GM23338 (cell line): ENCODE data around the gene ZNF775.

Experiments
- CREB1 ChIP-seq: fragments of 250-450 bp; sonication (Bioruptor Pico); IDR thresholded peaks from 2 replicates; pipeline ENCODE4 v1.5.0; 2020; ENCODE audit warnings: low read depth, mild to moderate bottlenecking, moderate library complexity
- CTCF ChIP-seq, 2 experiments: fragments of 200-600 bp in 1 of 2; sonication (generic) in 1 of 2; conservative IDR thresholded peaks; 2 replicates each; pipeline versions ENCODE4 v1.5.1 to v1.6.1; 2016 to 2017; ENCODE audit warnings: antibody characterized with exemption in 2 of 2, low read depth in 2 of 2, mild to moderate bottlenecking in 2 of 2, moderate library complexity in 1 of 2
- ETS1 ChIP-seq: IDR thresholded peaks from 2 replicates; pipeline ENCODE4 v1.6.1; 2016; ENCODE audit warnings: antibody characterized with exemption
- EZH2phosphoT487 ChIP-seq: fragments of 200-600 bp; sonication (generic); IDR thresholded peaks from one replicate; pipeline ENCODE4 v1.8.1; 2018; ENCODE audit warnings: antibody characterized with exemption; ENCODE audit not compliant: unreplicated experiment
- NANOG ChIP-seq: IDR thresholded peaks from 2 replicates; pipeline ENCODE4 v1.6.1; 2016; ENCODE audit warnings: antibody characterized with exemption, borderline replicate concordance
- POLR2AphosphoS5 ChIP-seq: IDR thresholded peaks from 2 replicates; pipeline ENCODE4 v1.6.1; 2016; ENCODE audit warnings: antibody characterized with exemption, low read depth
- STAT1 ChIP-seq: IDR thresholded peaks from one replicate; pipeline ENCODE4 v1.6.1; 2016; ENCODE audit warnings: antibody characterized with exemption; ENCODE audit not compliant: unreplicated experiment

GRCh38 chr7:150382123-150382843 is 3.2 kb downstream of the ZNF775 start:
- no peak for TF ChIP-seq STAT1
- no peak for TF ChIP-seq EZH2phosphoT487
- no peak for TF ChIP-seq CTCF (conservative IDR thresholded peaks at IDR 0.05; ENCODE audit: low read depth in 2 of 2)
- TF ChIP-seq ETS1: no peak
- TF ChIP-seq CREB1: no peak
- TF ChIP-seq NANOG: no peak
- TF ChIP-seq POLR2AphosphoS5: no peak
